ENCODE data around the gene MBD4. TPM values are rescaled to one million over a fixed set of nuclear protein-coding genes. Genes with fewer than 3 reads are reported as not detected.

The MBD4 gene
- total and polyA plus RNA-seq, 2 experiments from 2014 or later: 33.9 to 59.3 TPM

DNA sequence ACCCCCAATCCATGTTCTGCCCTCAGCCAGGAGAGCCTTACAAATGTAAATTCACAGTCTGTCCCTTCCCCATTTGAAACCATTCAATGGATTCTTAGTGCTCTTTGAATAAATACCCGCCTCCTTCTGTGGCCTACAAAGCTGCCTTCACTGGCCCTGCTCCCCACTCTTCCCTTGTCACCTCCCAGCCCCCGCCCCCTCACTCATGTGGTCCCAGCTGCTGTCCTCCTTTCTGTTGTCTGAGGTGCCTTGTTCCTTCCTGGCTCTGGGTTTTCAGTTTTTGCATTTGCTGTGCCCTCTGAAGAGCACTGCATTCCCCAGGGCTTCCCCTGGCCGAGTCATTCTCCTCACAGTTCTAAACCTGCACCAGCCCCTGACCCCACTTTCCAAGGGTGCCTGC lies 14.5 kb downstream of the MBD4 start:
- DNase-seq (ENCODE audit: low spot score): peak; percentile 51
- Histone ChIP-seq H4K20me1 (replicated peaks; ENCODE audit: insufficient read depth) (no peaks in the 10 kb centered on the region), H3K4me2 (peak overlapping the region; percentile 66), H3K27me3 (ENCODE audit: insufficient read depth) (peaks cover 11% of the 10 kb centered on the region), H3F3A (replicated peaks; ENCODE audit: low read depth) (peaks cover 10% of the 10 kb centered on the region; the same call in 1 of the 2 replicates), H3K27ac (ENCODE audit: low read depth) (no peak overlapping the region; the same call in 1 of the 2 replicates), H2AFZ (peak overlapping the region; percentile 90), H3K4me3 (0 out of 2 replicates have a peak overlapping the region, but pooled peaks have one; percentile 14), H3K79me2 (replicated peaks; ENCODE audit: insufficient read depth) (no peaks in the 10 kb centered on the region), H3K4me1 (ENCODE audit: insufficient read depth) (peaks cover 40% of the 10 kb centered on the region), H3K36me3 (ENCODE audit: insufficient read depth) (no peaks in the 10 kb centered on the region), H3K9me2 (ENCODE audit: insufficient read depth) (0 out of 2 replicates have a peak, but pooled peaks cover 3% of the 10 kb centered on the region)
- TF ChIP-seq ZNF331 (CRISPR knock-in tag; IDR thresholded peaks at IDR 0.05; ENCODE audit: low read depth) (no peak), EZH2 (IDR thresholded peaks at IDR 0.05; ENCODE audit: low read depth, unreplicated experiment) (no peak), NANOG (IDR thresholded peaks at IDR 0.05; ENCODE audit: borderline replicate concordance) (0 out of 2 replicates have a peak, but pooled peaks have one; percentile 15), STAT1 (IDR thresholded peaks at IDR 0.05; ENCODE audit: unreplicated experiment) (no peak), POLR2AphosphoS5 (IDR thresholded peaks at IDR 0.05; ENCODE audit: low read depth) (no peak), ZNF114 (CRISPR knock-in tag; IDR thresholded peaks at IDR 0.05) (no peak), CREB1 (CRISPR knock-in tag; IDR thresholded peaks at IDR 0.05; ENCODE audit: low read depth) (no peak), JUNB (IDR thresholded peaks at IDR 0.05; ENCODE audit: unreplicated experiment) (no peak), EZH2phosphoT487 (IDR thresholded peaks at IDR 0.05; ENCODE audit: unreplicated experiment) (no peak)
- TF ChIP-seq, protein P1, sequence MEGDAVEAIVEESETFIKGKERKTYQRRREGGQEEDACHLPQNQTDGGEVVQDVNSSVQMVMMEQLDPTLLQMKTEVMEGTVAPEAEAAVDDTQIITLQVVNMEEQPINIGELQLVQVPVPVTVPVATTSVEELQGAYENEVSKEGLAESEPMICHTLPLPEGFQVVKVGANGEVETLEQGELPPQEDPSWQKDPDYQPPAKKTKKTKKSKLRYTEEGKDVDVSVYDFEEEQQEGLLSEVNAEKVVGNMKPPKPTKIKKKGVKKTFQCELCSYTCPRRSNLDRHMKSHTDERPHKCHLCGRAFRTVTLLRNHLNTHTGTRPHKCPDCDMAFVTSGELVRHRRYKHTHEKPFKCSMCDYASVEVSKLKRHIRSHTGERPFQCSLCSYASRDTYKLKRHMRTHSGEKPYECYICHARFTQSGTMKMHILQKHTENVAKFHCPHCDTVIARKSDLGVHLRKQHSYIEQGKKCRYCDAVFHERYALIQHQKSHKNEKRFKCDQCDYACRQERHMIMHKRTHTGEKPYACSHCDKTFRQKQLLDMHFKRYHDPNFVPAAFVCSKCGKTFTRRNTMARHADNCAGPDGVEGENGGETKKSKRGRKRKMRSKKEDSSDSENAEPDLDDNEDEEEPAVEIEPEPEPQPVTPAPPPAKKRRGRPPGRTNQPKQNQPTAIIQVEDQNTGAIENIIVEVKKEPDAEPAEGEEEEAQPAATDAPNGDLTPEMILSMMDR (conservative IDR thresholded peaks at IDR 0.05; ENCODE audit: low read depth in 2 of 2): no peak
- TF ChIP-seq, protein P2, sequence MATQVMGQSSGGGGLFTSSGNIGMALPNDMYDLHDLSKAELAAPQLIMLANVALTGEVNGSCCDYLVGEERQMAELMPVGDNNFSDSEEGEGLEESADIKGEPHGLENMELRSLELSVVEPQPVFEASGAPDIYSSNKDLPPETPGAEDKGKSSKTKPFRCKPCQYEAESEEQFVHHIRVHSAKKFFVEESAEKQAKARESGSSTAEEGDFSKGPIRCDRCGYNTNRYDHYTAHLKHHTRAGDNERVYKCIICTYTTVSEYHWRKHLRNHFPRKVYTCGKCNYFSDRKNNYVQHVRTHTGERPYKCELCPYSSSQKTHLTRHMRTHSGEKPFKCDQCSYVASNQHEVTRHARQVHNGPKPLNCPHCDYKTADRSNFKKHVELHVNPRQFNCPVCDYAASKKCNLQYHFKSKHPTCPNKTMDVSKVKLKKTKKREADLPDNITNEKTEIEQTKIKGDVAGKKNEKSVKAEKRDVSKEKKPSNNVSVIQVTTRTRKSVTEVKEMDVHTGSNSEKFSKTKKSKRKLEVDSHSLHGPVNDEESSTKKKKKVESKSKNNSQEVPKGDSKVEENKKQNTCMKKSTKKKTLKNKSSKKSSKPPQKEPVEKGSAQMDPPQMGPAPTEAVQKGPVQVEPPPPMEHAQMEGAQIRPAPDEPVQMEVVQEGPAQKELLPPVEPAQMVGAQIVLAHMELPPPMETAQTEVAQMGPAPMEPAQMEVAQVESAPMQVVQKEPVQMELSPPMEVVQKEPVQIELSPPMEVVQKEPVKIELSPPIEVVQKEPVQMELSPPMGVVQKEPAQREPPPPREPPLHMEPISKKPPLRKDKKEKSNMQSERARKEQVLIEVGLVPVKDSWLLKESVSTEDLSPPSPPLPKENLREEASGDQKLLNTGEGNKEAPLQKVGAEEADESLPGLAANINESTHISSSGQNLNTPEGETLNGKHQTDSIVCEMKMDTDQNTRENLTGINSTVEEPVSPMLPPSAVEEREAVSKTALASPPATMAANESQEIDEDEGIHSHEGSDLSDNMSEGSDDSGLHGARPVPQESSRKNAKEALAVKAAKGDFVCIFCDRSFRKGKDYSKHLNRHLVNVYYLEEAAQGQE (IDR thresholded peaks at IDR 0.05; ENCODE audit: unreplicated experiment): no peak
- TF ChIP-seq, protein P3, sequence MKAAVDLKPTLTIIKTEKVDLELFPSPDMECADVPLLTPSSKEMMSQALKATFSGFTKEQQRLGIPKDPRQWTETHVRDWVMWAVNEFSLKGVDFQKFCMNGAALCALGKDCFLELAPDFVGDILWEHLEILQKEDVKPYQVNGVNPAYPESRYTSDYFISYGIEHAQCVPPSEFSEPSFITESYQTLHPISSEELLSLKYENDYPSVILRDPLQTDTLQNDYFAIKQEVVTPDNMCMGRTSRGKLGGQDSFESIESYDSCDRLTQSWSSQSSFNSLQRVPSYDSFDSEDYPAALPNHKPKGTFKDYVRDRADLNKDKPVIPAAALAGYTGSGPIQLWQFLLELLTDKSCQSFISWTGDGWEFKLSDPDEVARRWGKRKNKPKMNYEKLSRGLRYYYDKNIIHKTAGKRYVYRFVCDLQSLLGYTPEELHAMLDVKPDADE (IDR thresholded peaks at IDR 0.05): no peak
- TF ChIP-seq, protein P4, sequence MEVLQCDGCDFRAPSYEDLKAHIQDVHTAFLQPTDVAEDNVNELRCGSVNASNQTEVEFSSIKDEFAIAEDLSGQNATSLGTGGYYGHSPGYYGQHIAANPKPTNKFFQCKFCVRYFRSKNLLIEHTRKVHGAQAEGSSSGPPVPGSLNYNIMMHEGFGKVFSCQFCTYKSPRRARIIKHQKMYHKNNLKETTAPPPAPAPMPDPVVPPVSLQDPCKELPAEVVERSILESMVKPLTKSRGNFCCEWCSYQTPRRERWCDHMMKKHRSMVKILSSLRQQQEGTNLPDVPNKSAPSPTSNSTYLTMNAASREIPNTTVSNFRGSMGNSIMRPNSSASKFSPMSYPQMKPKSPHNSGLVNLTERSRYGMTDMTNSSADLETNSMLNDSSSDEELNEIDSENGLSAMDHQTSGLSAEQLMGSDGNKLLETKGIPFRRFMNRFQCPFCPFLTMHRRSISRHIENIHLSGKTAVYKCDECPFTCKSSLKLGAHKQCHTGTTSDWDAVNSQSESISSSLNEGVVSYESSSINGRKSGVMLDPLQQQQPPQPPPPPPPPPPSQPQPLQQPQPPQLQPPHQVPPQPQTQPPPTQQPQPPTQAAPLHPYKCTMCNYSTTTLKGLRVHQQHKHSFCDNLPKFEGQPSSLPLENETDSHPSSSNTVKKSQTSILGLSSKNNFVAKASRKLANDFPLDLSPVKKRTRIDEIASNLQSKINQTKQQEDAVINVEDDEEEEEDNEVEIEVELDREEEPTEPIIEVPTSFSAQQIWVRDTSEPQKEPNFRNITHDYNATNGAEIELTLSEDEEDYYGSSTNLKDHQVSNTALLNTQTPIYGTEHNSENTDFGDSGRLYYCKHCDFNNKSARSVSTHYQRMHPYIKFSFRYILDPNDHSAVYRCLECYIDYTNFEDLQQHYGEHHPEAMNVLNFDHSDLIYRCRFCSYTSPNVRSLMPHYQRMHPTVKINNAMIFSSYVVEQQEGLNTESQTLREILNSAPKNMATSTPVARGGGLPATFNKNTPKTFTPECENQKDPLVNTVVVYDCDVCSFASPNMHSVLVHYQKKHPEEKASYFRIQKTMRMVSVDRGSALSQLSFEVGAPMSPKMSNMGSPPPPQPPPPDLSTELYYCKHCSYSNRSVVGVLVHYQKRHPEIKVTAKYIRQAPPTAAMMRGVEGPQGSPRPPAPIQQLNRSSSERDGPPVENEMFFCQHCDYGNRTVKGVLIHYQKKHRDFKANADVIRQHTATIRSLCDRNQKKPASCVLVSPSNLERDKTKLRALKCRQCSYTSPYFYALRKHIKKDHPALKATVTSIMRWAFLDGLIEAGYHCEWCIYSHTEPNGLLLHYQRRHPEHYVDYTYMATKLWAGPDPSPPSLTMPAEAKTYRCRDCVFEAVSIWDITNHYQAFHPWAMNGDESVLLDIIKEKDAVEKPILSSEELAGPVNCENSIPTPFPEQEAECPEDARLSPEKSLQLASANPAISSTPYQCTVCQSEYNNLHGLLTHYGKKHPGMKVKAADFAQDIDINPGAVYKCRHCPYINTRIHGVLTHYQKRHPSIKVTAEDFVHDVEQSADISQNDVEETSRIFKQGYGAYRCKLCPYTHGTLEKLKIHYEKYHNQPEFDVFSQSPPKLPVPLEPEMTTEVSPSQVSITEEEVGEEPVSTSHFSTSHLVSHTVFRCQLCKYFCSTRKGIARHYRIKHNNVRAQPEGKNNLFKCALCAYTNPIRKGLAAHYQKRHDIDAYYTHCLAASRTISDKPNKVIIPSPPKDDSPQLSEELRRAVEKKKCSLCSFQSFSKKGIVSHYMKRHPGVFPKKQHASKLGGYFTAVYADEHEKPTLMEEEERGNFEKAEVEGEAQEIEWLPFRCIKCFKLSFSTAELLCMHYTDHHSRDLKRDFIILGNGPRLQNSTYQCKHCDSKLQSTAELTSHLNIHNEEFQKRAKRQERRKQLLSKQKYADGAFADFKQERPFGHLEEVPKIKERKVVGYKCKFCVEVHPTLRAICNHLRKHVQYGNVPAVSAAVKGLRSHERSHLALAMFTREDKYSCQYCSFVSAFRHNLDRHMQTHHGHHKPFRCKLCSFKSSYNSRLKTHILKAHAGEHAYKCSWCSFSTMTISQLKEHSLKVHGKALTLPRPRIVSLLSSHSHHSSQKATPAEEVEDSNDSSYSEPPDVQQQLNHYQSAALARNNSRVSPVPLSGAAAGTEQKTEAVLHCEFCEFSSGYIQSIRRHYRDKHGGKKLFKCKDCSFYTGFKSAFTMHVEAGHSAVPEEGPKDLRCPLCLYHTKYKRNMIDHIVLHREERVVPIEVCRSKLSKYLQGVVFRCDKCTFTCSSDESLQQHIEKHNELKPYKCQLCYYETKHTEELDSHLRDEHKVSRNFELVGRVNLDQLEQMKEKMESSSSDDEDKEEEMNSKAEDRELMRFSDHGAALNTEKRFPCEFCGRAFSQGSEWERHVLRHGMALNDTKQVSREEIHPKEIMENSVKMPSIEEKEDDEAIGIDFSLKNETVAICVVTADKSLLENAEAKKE (CRISPR knock-in tag; IDR thresholded peaks at IDR 0.05): 0 out of 2 replicates have a peak, but pooled peaks have one; percentile 17
- ATAC-seq: peak; percentile 16
- H3K4me1 Mint-ChIP-seq: peaks cover 51% of the 10 kb centered on the region
- H3K9me3 Mint-ChIP-seq: no peaks in the 10 kb centered on the region; the same call in 2 of the 3 replicates
- H3K27me3 Mint-ChIP-seq (ENCODE audit: insufficient read depth, low read depth, poor library complexity): peaks cover 29% of the 10 kb centered on the region
- H3K27ac Mint-ChIP-seq: peak overlapping the region; percentile 46
- H3K36me3 Mint-ChIP-seq (ENCODE audit: low read depth): no peaks in the 10 kb centered on the region
- H3K4me3 Mint-ChIP-seq: peak overlapping the region; percentile 5; the same call in 1 of the 3 replicates
